T-helper 2 cell treated with Interferon-gamma antibody and Interleukin-4, amounts not matched to agents 5 μg/mL and 100 μg/mL, for 36 hours (primary cell): Measurements from ENCODE around the gene JPH3.
"Not testable (repeated sequence)": the region's sequence is repeated elsewhere in the genome, so short reads cannot be mapped to it uniquely, and the experiment has no call there.

Experiments
- DNase-seq: peaks from one replicate; pipeline ENCODE4 v3.0.0; 2021; ENCODE audit warnings: low spot score
- H3K27ac Mint-ChIP-seq: one replicate; pipeline ENCODE4 v1.8.0; 2021; ENCODE audit warnings: mild to moderate bottlenecking, mixed read lengths
- H3K27me3 Mint-ChIP-seq: one replicate; pipeline ENCODE4 v1.8.0; 2021; ENCODE audit warnings: low read depth, mixed read lengths
- H3K36me3 Mint-ChIP-seq: one replicate; pipeline ENCODE4 v1.8.0; 2021; ENCODE audit warnings: low read depth, mixed read lengths
- H3K4me1 Mint-ChIP-seq: one replicate; pipeline ENCODE4 v1.8.0; 2021; ENCODE audit warnings: low read depth, mixed read lengths
- H3K4me3 Mint-ChIP-seq: one replicate; pipeline ENCODE4 v1.8.0; 2022; ENCODE audit warnings: mild to moderate bottlenecking, moderate library complexity, mixed read lengths
- H3K9me3 Mint-ChIP-seq: one replicate; pipeline ENCODE4 v1.8.0; 2021; ENCODE audit warnings: mixed read lengths

JPH3 gene

DNA sequence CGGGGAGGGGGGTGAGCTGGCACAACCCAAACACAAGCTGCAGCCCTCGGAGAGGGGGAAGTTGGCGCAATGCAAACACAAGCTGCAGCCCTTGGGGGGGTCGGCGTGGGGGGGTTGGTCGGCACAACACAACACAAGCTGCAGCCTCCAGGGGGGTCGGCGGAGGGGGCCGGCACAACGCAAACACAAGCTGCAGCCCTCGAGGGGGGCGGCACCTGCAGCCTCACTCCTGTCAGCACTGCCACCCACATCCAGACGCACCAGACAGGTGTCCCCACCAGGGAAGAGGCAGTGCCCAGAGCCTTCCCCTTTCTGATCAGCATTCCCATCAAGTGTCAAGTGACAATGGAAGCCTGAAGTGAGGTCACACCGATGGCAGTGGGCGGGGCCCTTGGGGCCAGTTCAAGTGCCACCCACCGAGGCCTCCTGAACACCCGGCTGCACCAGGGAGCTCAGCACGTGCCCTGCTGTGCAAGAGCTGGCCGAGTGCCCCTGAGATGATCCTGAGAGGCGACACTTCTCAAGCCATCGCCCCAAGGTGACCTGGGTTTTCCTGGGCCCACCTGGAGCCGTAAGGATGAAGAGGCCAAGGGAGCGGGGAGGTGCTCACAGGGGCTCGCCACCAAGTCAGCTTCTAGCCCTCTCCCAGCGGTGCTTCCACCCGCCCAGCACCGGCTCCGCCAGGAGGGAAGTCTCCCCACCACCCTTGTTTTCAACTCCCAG lies 104.1 kb downstream of the JPH3 start:
- DNase-seq, result no peak
- Mint-ChIP-seq H3K36me3 (peaks cover 30% of the 10 kb centered on the region), H3K4me1 (peaks cover 15% of the 10 kb centered on the region), H3K9me3 (no peaks in the 10 kb centered on the region), H3K27ac (no peak overlapping the region), H3K4me3 (no peak overlapping the region), H3K27me3 (no peaks in the 10 kb centered on the region)

DNA sequence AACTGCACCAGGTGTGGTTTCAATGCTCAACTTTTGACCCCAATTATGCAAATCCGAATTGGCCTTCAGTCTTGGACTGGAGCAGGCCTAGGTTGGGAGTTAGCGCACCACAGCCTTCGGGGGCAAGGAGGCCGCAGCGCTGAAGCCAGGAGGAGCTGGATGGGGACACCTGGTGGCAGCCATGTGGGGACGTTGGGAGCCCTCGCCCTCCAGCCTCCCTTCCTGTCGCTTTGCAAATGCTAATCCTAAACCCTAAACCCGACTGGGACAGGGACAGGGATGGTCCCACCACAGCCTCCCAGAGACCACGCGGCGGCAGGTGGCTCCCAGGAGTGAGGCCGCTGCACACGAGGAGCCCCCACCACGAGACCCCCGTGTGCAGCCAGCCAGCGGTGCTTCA lies 104.8 kb downstream of the JPH3 start:
- no peak overlapping the region for H3K27ac Mint-ChIP-seq
- peaks cover 30% of the 10 kb centered on the region for H3K36me3 Mint-ChIP-seq

DNA sequence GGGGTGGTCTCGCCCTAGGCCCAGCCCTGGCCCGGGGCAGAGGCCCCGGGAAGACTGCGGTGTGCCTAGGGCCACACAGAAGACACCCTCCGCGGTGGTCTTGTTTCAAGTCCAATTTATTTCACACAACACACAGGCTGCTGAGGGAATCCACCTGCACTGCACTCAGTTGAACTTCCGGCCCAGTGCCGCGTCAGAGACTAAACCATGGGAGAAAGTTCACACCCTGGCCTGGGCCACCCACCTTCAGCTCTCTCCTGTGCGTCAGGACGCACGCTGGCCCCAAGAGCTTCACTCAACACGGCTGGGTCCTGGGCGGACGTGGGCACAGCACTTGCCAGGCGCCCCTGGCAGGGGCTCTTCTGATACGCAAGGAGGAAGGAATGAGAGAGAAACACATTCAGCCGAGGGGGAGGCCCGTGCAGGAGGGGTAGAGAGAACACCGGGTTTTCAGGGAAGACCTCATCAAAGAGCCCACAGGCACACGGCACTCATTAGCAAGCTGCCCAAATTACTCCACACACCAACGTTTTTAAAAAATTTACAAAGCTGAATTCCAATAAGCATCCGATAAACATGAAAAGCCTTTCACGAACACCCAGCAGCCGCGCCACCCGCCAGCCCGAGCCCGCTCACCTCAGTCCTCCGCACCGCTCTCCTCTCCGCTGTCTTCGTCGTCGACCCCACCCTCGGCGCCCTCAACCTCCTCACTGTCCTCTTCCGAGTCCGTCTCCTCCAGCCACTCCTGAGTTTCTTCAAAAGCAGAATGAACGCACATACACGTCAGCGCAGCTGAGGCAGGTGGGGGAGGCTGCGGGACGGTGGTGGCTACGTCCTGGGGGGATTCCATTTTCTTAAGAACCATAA lies 105.6 kb downstream of the JPH3 start:
- Mint-ChIP-seq H3K4me3 (no peak overlapping the region), H3K9me3 (no peaks in the 10 kb centered on the region), H3K4me1 (peaks cover 9% of the 10 kb centered on the region), H3K27me3 (no peaks in the 10 kb centered on the region), H3K27ac (no peak overlapping the region), H3K36me3 (peaks cover 23% of the 10 kb centered on the region)
- no peak for DNase-seq

More for the DNA sequence above, 104.8 kb downstream of the JPH3 start:
- Mint-ChIP-seq H3K27me3 (no peaks in the 10 kb centered on the region), H3K4me3 (no peak overlapping the region), H3K9me3 (no peaks in the 10 kb centered on the region), H3K4me1 (peaks cover 14% of the 10 kb centered on the region)
- DNase-seq, result no peak

DNA sequence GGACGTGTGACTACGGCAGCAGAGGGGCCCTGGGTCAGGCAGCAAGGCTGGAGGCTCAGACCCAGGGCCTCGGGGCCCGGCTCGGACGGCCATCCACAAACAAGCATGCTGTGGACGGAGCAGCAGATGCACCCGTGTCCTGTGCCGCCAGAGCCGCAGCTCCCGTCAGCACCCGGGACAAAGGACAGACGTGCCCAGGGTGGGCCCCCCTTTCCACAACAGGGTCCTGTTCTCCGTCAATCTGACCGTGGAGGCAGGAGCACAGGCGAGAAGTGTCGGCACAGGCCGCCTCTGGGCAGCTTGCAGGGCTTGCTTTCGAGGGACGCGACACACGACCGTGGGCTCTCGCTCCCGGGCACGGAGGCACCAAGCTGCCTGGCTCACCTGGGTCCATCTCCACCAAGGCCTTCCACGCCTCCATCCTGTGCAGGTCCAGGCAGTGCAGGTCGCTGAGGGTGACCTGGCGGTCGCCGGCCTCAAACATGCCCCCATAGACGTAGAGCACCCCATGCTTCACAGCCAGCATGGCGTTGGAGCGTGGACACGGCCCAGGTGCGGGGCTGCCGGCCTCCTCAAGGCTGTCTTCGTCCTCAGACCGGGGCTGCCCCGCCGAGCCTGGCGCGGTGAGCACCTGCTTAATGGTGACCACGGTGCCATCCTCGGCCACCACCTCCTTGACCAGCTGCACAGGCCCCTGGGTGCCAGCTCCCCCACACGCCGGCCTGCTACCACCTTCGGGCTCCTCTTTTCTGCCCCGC lies 106.8 kb downstream of the JPH3 start:
- DNase-seq, result no peak
- Mint-ChIP-seq H3K4me1 (peaks cover 9% of the 10 kb centered on the region), H3K27me3 (no peaks in the 10 kb centered on the region), H3K4me3 (no peak overlapping the region), H3K36me3 (peaks cover 21% of the 10 kb centered on the region), H3K27ac (no peak overlapping the region), H3K9me3 (no peaks in the 10 kb centered on the region)

DNA sequence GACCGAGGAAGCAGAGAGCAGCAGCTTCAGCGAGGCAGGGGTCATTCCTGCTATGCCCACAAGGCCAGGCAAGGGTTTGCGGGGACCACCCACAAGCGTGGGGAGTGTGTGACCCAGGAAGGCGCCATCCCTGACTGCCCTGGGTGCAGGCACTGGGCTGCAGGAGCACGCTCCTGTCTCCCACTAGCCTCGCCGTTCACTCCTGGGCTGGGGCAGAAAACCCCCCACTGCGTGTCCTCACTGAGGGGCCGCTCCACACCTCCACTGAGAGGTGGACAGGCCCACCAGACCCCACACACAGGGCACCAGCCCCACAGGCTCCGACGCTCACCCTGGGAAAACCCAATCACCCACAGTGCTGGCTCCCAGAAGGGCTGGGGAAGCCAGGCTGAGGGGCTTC lies 107.4 kb downstream of the JPH3 start:
- Mint-ChIP-seq H3K27me3 (no peaks in the 10 kb centered on the region), H3K4me3 (no peak overlapping the region), H3K4me1 (peaks cover 11% of the 10 kb centered on the region), H3K36me3 (peaks cover 22% of the 10 kb centered on the region), H3K27ac (no peak overlapping the region), H3K9me3 (no peaks in the 10 kb centered on the region)
- DNase-seq, result no peak

DNA sequence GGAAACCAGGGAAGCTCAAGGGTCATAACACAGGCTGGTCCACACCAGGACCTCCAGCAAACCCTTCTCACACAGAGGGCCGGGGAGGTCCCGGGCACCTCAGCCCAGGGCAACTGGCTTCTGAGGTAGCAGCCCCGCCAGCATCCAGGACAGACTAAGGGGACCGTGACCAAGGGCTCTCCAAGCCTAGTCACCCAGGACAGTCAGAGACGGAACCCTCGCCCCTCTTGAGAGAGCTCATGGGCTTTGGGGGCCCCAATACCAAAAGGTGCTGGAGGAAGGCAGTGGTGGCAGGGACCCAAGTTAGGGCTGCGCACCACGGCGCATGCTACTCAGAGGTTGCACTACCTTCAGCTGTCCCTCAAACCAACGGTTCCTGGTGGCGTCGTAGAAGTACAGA lies 108.6 kb downstream of the JPH3 start:
- Mint-ChIP-seq H3K36me3 (peaks cover 32% of the 10 kb centered on the region), H3K4me3 (no peak overlapping the region), H3K4me1 (peaks cover 10% of the 10 kb centered on the region), H3K27me3 (no peaks in the 10 kb centered on the region), H3K27ac (no peak overlapping the region), H3K9me3 (no peaks in the 10 kb centered on the region)
- DNase-seq, result no peak

DNA sequence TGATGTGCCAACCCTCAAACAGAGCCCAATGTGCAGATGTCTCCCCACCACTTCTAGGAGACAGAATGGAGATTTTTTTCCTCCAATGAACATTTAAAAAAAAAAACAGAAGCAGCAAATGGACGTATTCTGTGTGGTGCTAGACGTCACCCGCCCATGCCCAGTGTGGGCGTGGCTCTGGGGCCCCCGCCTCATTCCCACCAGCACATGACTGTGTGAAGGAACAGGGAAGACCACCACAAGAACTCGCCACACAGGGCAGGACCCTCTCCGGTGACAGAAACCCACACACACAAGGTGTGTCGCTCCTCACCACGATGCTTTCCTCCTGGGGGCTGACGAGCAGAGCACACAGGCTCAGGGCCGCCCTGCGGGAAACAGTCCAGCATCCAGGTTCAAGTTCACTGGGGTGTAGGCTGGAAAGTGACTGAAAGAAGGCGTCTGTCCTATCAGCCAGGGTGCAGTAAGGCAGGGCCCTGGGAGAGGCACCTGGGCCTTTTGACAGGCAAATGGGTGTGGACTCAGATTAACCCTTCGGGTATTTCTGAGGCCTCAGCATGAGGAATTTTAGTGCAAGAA lies 110.0 kb downstream of the JPH3 start:
- peaks cover 32% of the 10 kb centered on the region for H3K36me3 Mint-ChIP-seq
- H3K27me3 Mint-ChIP-seq, result no peaks in the 10 kb centered on the region
- peaks cover 10% of the 10 kb centered on the region for H3K4me1 Mint-ChIP-seq
- DNase-seq, result no peak
- H3K9me3 Mint-ChIP-seq, result no peaks in the 10 kb centered on the region
- H3K27ac Mint-ChIP-seq, result no peak overlapping the region
- no peak overlapping the region for H3K4me3 Mint-ChIP-seq

DNA sequence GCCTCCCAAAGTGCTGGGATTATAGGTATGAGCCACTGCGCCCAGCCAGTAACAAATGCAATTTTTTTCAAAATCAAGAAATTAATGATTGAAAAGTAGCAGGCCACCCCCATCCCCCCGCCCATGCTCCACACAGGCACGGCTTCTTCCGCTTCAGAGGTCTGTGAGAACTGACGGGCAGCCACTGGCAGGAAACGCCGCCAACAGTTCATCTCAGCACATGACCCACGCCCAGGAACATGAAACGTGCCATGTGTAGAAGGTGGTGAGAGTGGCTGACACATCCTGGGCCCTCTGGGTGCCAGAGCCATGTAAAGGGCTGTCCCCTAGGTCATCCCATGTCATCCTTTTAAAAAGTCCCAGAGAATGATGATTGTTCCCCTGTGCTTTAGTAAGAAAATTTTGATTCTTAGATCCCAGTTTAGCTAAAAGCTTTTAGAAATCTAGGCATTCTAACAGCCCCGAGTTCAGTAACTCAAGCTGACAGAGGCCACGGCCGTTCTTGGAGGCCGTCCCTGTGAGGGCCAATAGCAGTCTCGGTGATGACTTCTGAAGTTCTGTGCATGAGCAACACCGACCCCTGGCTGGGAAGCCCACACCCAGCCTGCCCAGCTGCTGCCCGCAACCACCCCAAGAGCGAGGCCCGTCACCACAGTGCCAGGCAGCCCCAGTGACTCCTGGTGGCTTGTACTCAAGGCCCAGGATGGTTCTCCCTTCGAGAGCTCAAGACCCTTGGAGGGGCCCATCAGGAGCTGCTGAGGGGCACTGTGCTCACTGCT lies 111.3 kb downstream of the JPH3 start:
- peaks cover 25% of the 10 kb centered on the region for H3K36me3 Mint-ChIP-seq
- H3K4me3 Mint-ChIP-seq, result no peak overlapping the region
- H3K4me1 Mint-ChIP-seq, result peaks cover 10% of the 10 kb centered on the region
- H3K27ac Mint-ChIP-seq, result peak overlapping the region; percentile 80
- no peak for DNase-seq
- H3K27me3 Mint-ChIP-seq, result no peaks in the 10 kb centered on the region
- H3K9me3 Mint-ChIP-seq, result no peaks in the 10 kb centered on the region

DNA sequence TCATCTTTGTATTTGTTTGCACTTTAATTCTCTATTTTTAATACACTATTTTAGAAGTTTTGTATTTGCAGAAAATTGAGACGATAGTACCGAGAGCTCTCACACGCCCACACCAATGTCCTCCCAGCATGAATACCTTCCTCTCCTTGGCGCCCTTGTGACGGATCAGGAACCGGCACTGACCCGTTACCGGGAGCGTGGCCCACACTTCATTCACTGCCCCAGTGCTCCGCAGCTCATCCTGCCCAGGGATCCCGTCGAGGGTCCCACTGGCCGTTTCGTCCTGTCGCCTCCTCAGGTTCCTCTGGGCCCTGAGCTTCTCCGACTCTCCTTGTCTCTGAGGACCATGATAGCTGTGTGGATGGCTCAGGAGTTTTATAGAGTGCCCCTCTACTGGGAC lies 112.9 kb downstream of the JPH3 start:
- H3K27me3 Mint-ChIP-seq, result no peaks in the 10 kb centered on the region
- no peak overlapping the region for H3K4me3 Mint-ChIP-seq
- H3K9me3 Mint-ChIP-seq, result no peaks in the 10 kb centered on the region
- peaks cover 28% of the 10 kb centered on the region for H3K36me3 Mint-ChIP-seq
- DNase-seq, result no peak
- H3K4me1 Mint-ChIP-seq, result peaks cover 10% of the 10 kb centered on the region
- peak overlapping the region; percentile 58 for H3K27ac Mint-ChIP-seq

DNA sequence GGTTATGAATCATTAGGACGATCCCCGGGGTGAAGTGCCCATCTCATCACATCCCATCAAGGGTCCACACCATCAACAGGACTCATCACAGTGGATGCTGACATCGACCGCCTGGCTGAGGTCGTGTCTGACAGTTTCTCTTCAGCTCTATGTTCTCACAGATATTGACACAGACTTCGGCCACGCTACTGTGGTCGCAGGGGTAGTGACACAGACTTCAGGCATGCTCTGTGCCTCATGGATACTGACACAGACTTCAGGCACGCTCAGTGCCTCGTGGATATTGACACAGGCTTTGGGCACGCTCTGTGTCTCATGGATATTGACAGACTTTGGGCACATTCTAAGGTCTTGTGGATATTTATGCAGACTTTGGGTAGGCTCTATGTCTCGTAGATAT lies 113.3 kb downstream of the JPH3 start:
- Mint-ChIP-seq H3K36me3 (peaks cover 26% of the 10 kb centered on the region), H3K27me3 (no peaks in the 10 kb centered on the region), H3K27ac (peak overlapping the region; percentile 11), H3K4me1 (peaks cover 10% of the 10 kb centered on the region), H3K4me3 (no peak overlapping the region), H3K9me3 (no peaks in the 10 kb centered on the region)
- no peak for DNase-seq

DNA sequence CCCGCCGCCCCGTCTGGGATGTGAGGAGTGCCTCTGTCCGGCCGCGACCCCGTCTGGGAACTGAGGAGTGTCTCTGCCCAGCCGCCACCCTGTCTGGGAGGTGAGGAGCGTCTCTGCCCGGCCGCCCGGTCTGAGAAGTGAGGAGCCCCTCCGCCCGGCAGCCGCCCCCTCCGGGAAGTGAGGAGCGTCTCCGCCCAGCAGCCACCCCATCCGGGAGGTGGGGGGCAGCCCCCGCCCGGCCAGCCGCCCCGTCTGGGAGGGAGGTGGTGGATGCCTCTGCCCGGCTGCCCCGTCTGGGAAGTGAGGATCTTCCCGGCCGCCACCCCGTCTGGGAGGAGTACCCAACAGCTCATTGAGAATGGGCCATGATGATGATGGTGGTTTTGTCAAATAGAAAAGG lies 116.5 kb downstream of the JPH3 start:
- not testable (repeated sequence) for H3K27me3 Mint-ChIP-seq, H3K4me3 Mint-ChIP-seq, H3K4me1 Mint-ChIP-seq, H3K9me3 Mint-ChIP-seq, H3K27ac Mint-ChIP-seq, DNase-seq
- H3K36me3 Mint-ChIP-seq, result peaks cover 31% of the 10 kb centered on the region

DNA sequence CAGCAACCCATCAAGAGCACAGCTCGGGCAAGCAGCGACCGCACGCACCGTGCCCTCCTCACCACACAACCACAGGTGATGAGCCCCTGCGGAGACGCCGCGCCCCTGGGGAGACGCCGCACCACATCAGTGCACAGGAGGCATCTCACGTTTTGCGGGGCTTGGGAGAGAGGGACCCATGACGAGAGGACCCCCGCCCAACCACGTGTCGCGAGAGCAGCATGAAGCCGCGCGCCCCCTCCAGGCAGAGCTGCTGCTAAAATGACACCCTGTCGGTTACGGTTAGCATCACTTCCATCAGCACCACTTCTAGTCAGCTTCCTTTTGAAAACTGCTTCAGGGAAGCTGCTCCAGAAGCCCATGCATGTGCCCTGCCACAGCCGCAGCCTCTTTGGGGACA lies 118.1 kb downstream of the JPH3 start:
- no peak overlapping the region for H3K4me3 Mint-ChIP-seq
- no peak overlapping the region for H3K27ac Mint-ChIP-seq
- H3K36me3 Mint-ChIP-seq, result peaks cover 30% of the 10 kb centered on the region
- H3K4me1 Mint-ChIP-seq, result peaks cover 4% of the 10 kb centered on the region
- DNase-seq, result no peak
- no peaks in the 10 kb centered on the region for H3K27me3 Mint-ChIP-seq
- H3K9me3 Mint-ChIP-seq, result no peaks in the 10 kb centered on the region
